Myocyte (in vitro differentiated cells): ENCODE data around the gene PIK3CB. TPM values are rescaled to one million over a fixed set of nuclear protein-coding genes. Genes with fewer than 3 reads are reported as not detected.
"Not testable (repeated sequence)": the region's sequence is repeated elsewhere in the genome, so short reads cannot be mapped to it uniquely, and the experiment has no call there.

Experiments
- DNase-seq: peaks from one replicate; pipeline ENCODE4 v3.0.0-alpha.2; 2012; ENCODE audit warnings: low read depth
- total RNA-seq: library from RNA; depleted of rRNA; stranded (reverse); fragments of >200 nt; gene quantifications from 2 replicates; pipeline ENCODE4 v1.2.3, GENCODE V29; 2014

Gene PIK3CB
- total RNA-seq, 1 donor from 2014 or later, result 5.6 TPM

- DNase-seq, result peak; percentile 10
These were observed 208.9 kb downstream of the PIK3CB start for GRCh38 chr3:138625707-138626365.

GRCh38 chr3:138624518-138624917 is 210.2 kb downstream of the PIK3CB start:
- no peak for DNase-seq

GRCh38 chr3:138620431-138620830 is 214.3 kb downstream of the PIK3CB start:
- no peak for DNase-seq

- no peak for DNase-seq
These were observed 219.3 kb downstream of the PIK3CB start for GRCh38 chr3:138615462-138615861.

- no peak for DNase-seq
These were observed 224.8 kb downstream of the PIK3CB start for GRCh38 chr3:138609898-138610266.

GRCh38 chr3:138608322-138609135 is 226.2 kb downstream of the PIK3CB start, which contains the start of gene FAIM:
Gene FAIM, plus strand, starts transcription at chr3:138608771. Its CDS starts 10,956 bp downstream, at chr3:138619727.
- peak; percentile 69 for DNase-seq

- not testable (repeated sequence) for DNase-seq
These were observed 230.6 kb downstream of the PIK3CB start for GRCh38 chr3:138604106-138604595.

Other genes with a start within 250 kb of the PIK3CB start
- gene CEP70, start 240.7 kb downstream of the PIK3CB start, total RNA-seq, result 17.1 and 18.6 TPM in 2 replicates
- 3.2 and 3.6 TPM in 2 replicates for gene FAIM, start 226.2 kb downstream of the PIK3CB start, total RNA-seq
- gene FOXL2, start 112.2 kb upstream of the PIK3CB start, total RNA-seq, result 3.0 and 3.1 TPM in 2 replicates
- 3.2 and 3.3 TPM in 2 replicates for gene FOXL2NB, start 112.3 kb upstream of the PIK3CB start, total RNA-seq
- gene PRR23A, start 171.3 kb upstream of the PIK3CB start, total RNA-seq, result not detected in 2 replicates
- gene PRR23B, start 186.0 kb upstream of the PIK3CB start, total RNA-seq, result not detected in 2 replicates
- gene PRR23C, start 210.0 kb upstream of the PIK3CB start, total RNA-seq, result not detected in 2 replicates